WTC11 (cell line): Measurements from ENCODE around the gene GSPT1.
"Not testable (repeated sequence)": the region's sequence is repeated elsewhere in the genome, so short reads cannot be mapped to it uniquely, and the experiment has no call there.

Experiments used
- ATF1 ChIP-seq: sonication (generic); formaldehyde crosslinking; IDR thresholded peaks from 2 replicates; pipeline ENCODE4 v1.8.1; 2023; ENCODE audit warnings: mild to moderate bottlenecking, moderate library complexity, missing genetic modification reagents
- FOXJ3 ChIP-seq: sonication (generic); formaldehyde crosslinking; IDR thresholded peaks from 2 replicates; pipeline ENCODE4 v1.9.0; 2021; ENCODE audit warnings: missing genetic modification reagents, mild to moderate bottlenecking, borderline replicate concordance
- TCF7 ChIP-seq: sonication (generic); formaldehyde crosslinking; IDR thresholded peaks from 2 replicates; pipeline ENCODE4 v1.8.0; 2022; ENCODE audit warnings: mild to moderate bottlenecking, low read depth, missing genetic modification reagents, moderate library complexity
- TEAD1 ChIP-seq: sonication (generic); formaldehyde crosslinking; IDR thresholded peaks from 2 replicates; pipeline ENCODE4 v1.8.0; 2022; ENCODE audit warnings: mild to moderate bottlenecking, missing genetic modification reagents
- ZNF138 ChIP-seq: sonication (generic); formaldehyde crosslinking; conservative IDR thresholded peaks from 2 replicates; pipeline ENCODE4 v1.8.1; 2022; ENCODE audit warnings: mild to moderate bottlenecking, moderate library complexity, missing genetic modification reagents
- TF ChIP-seq, protein P1 (sequence below): sonication (generic); formaldehyde crosslinking; IDR thresholded peaks from 2 replicates; pipeline ENCODE4 v1.8.1; 2023; ENCODE audit warnings: mild to moderate bottlenecking, missing genetic modification reagents, moderate library complexity
- TF ChIP-seq, protein P2 (sequence below): fragments of 250-450 bp; sonication (Bioruptor Pico); IDR thresholded peaks from 2 replicates; pipeline ENCODE4 v2.1.2; 2022; ENCODE audit warnings: mild to moderate bottlenecking, moderate library complexity
- TF ChIP-seq, protein P3 (sequence below): fragments of 200-600 bp; IDR thresholded peaks from 2 replicates; pipeline ENCODE4 v1.8.0; 2022; ENCODE audit warnings: antibody characterized with exemption
- TF ChIP-seq, protein P4 (sequence below): sonication (generic); formaldehyde crosslinking; IDR thresholded peaks from 2 replicates; pipeline ENCODE4 v1.8.0; 2022; ENCODE audit warnings: mild to moderate bottlenecking, missing genetic modification reagents

DNA sequence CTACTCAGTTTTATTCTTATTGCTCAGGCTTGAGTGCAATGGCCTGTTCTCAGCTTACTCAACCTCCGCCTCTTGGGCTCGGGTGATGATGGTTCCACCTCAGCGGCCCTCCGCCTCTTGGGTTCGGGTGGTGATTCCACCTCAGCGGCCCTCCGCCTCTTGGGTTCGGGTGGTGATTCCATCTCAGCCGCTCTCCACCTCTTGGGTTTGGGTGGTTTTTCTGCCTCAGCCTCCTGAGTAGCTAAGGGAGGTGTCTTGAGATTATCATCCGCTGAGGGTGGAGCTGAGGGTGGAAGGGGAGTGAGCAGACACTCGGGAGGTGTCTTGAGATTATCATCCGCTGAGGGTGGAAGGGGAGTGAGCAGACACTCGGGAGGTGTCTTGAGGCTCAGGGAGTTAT, 11.6 kb upstream of the GSPT1 start:
- not testable (repeated sequence) for TF ChIP-seq TEAD1 (CRISPR knock-in tag); FOXJ3 (CRISPR knock-in tag); ZNF138; ATF1; TCF7 (CRISPR knock-in tag)
- TF ChIP-seq, protein P1, sequence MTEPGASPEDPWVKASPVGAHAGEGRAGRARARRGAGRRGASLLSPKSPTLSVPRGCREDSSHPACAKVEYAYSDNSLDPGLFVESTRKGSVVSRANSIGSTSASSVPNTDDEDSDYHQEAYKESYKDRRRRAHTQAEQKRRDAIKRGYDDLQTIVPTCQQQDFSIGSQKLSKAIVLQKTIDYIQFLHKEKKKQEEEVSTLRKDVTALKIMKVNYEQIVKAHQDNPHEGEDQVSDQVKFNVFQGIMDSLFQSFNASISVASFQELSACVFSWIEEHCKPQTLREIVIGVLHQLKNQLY (CRISPR knock-in tag): not testable (repeated sequence)
- TF ChIP-seq, protein P2, sequence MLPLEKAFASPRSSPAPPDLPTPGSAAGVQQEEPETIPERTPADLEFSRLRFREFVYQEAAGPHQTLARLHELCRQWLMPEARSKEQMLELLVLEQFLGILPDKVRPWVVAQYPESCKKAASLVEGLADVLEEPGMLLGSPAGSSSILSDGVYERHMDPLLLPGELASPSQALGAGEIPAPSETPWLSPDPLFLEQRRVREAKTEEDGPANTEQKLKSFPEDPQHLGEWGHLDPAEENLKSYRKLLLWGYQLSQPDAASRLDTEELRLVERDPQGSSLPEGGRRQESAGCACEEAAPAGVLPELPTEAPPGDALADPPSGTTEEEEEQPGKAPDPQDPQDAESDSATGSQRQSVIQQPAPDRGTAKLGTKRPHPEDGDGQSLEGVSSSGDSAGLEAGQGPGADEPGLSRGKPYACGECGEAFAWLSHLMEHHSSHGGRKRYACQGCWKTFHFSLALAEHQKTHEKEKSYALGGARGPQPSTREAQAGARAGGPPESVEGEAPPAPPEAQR (CRISPR knock-in tag): not testable (repeated sequence)
- TF ChIP-seq, protein P3, sequence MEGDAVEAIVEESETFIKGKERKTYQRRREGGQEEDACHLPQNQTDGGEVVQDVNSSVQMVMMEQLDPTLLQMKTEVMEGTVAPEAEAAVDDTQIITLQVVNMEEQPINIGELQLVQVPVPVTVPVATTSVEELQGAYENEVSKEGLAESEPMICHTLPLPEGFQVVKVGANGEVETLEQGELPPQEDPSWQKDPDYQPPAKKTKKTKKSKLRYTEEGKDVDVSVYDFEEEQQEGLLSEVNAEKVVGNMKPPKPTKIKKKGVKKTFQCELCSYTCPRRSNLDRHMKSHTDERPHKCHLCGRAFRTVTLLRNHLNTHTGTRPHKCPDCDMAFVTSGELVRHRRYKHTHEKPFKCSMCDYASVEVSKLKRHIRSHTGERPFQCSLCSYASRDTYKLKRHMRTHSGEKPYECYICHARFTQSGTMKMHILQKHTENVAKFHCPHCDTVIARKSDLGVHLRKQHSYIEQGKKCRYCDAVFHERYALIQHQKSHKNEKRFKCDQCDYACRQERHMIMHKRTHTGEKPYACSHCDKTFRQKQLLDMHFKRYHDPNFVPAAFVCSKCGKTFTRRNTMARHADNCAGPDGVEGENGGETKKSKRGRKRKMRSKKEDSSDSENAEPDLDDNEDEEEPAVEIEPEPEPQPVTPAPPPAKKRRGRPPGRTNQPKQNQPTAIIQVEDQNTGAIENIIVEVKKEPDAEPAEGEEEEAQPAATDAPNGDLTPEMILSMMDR: not testable (repeated sequence)
- TF ChIP-seq, protein P4, sequence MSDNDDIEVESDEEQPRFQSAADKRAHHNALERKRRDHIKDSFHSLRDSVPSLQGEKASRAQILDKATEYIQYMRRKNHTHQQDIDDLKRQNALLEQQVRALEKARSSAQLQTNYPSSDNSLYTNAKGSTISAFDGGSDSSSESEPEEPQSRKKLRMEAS: not testable (repeated sequence)
